ENCODE results near the gene DTL. TPM values are rescaled to one million over a fixed set of nuclear protein-coding genes. Genes with fewer than 3 reads are reported as not detected.
"Not testable (repeated sequence)": the region's sequence is repeated elsewhere in the genome, so short reads cannot be mapped to it uniquely, and the experiment has no call there.

Gene DTL
- total RNA-seq (10 to 100 TPM in 1 of 2 donors, 1 to 10 TPM in 1; 9.2 to 12.1 TPM), polyA plus RNA-seq (ENCODE audit: insufficient read length in 2 of 2) (1 to 10 TPM; 8.0 to 9.2 TPM)
- long read RNA-seq, donor 1, full-length matches to known transcripts: 1 of 1,468 reads
- long read RNA-seq, donor 1, partial matches to known transcripts: 1,467 of 1,468 reads
- long read RNA-seq, donor 1, other reads (novel, unspliced or antisense): 0 of 1,468 reads
- long read RNA-seq, donor 2: 0 reads
- long read RNA-seq, donor 3, full-length matches to known transcripts: 3 of 3 reads
- long read RNA-seq, donor 3, partial matches to known transcripts: 0 of 3 reads
- long read RNA-seq, donor 3, other reads (novel, unspliced or antisense): 0 of 3 reads
- long read RNA-seq, donor 4, partial matches to known transcripts: 12 of 12 reads
- long read RNA-seq, donor 4, other reads (novel, unspliced or antisense): 0 of 12 reads

- Histone ChIP-seq H3K36me3 (ENCODE audit: control insufficient read depth, insufficient read depth, low read length) (no peaks in the 10 kb centered on the region), H3K9me3 (ENCODE audit: control insufficient read depth, insufficient read depth, low read length) (no peaks in the 10 kb centered on the region), H3K27ac (ENCODE audit: low read depth, low read length) (peak within 1 kb of the TSS; percentile 99), H3K4me1 (ENCODE audit: control insufficient read depth, insufficient read depth, low read length) (peaks cover 8% of the 10 kb centered on the region), H3K4me3 (ENCODE audit: low read depth, low read length) (peak within 1 kb of the TSS; percentile 81), H3K27me3 (ENCODE audit: control insufficient read depth, insufficient read depth, low read length) (no peaks in the 10 kb centered on the region)
- peak; percentile 99 to 100 (median 100) for DNase-seq (ENCODE audit: low read depth in 4 of 6, low spot score in 6 of 6)
- WGBS (ENCODE audit: insufficient coverage): under 1% methylated on average over 53 of the region's 53 CpGs
Observed at GRCh38 chr1:212035123-212035834, at the start of gene DTL, which contains the start of gene INTS7. Gene DTL (plus strand): TSS chr1:212035748. CDS start chr1:212035891, 143 bp downstream. Gene INTS7 (minus strand): TSS chr1:212035557. CDS start chr1:212035437, 120 bp downstream.

- H3K4me1 ChIP-seq (ENCODE audit: control insufficient read depth, insufficient read depth, low read length): no peaks in the 10 kb centered on the region
- peaks cover 6% of the 10 kb centered on the region for H3K36me3 ChIP-seq (ENCODE audit: control insufficient read depth, insufficient read depth, low read length)
- H3K4me3 ChIP-seq (ENCODE audit: low read depth, low read length): no peak overlapping the region
- no peak overlapping the region for H3K27ac ChIP-seq (ENCODE audit: low read depth, low read length)
- no peaks in the 10 kb centered on the region for H3K9me3 ChIP-seq (ENCODE audit: control insufficient read depth, insufficient read depth, low read length)
- DNase-seq (ENCODE audit: low read depth in 4 of 6, low spot score in 6 of 6): no peak
- WGBS (ENCODE audit: insufficient coverage): 93% methylated on average over 2 of the region's 7 CpGs
- H3K27me3 ChIP-seq (ENCODE audit: control insufficient read depth, insufficient read depth, low read length): no peaks in the 10 kb centered on the region
Observed at GRCh38 chr1:211986628-211987254, 48.8 kb upstream of the DTL start.

- Histone ChIP-seq H3K36me3 (ENCODE audit: control insufficient read depth, insufficient read depth, low read length) (peaks cover 5% of the 10 kb centered on the region), H3K4me1 (ENCODE audit: control insufficient read depth, insufficient read depth, low read length) (no peaks in the 10 kb centered on the region), H3K27me3 (ENCODE audit: control insufficient read depth, insufficient read depth, low read length) (no peaks in the 10 kb centered on the region), H3K9me3 (ENCODE audit: control insufficient read depth, insufficient read depth, low read length) (no peaks in the 10 kb centered on the region), H3K27ac (ENCODE audit: low read depth, low read length) (no peak overlapping the region), H3K4me3 (ENCODE audit: low read depth, low read length) (no peak overlapping the region)
- no peak for DNase-seq (ENCODE audit: low read depth in 4 of 6, low spot score in 6 of 6)
Observed at GRCh38 chr1:211991695-211992094, 43.9 kb upstream of the DTL start.

GRCh38 chr1:211997426-211997825 lies 38.1 kb upstream of the DTL start:
- not testable (repeated sequence) for H3K36me3 ChIP-seq (ENCODE audit: control insufficient read depth, insufficient read depth, low read length); DNase-seq (ENCODE audit: low read depth in 4 of 6, low spot score in 6 of 6); H3K4me1 ChIP-seq (ENCODE audit: control insufficient read depth, insufficient read depth, low read length); H3K4me3 ChIP-seq (ENCODE audit: low read depth, low read length); H3K9me3 ChIP-seq (ENCODE audit: control insufficient read depth, insufficient read depth, low read length); H3K27me3 ChIP-seq (ENCODE audit: control insufficient read depth, insufficient read depth, low read length); H3K27ac ChIP-seq (ENCODE audit: low read depth, low read length)
- WGBS (ENCODE audit: insufficient coverage): no CpG with 5 or more reads among the region's 4 CpGs

GRCh38 chr1:212002536-212002935 lies 33.0 kb upstream of the DTL start:
- Histone ChIP-seq H3K27ac (ENCODE audit: low read depth, low read length) (no peak overlapping the region), H3K9me3 (ENCODE audit: control insufficient read depth, insufficient read depth, low read length) (no peaks in the 10 kb centered on the region), H3K36me3 (ENCODE audit: control insufficient read depth, insufficient read depth, low read length) (no peaks in the 10 kb centered on the region), H3K27me3 (ENCODE audit: control insufficient read depth, insufficient read depth, low read length) (no peaks in the 10 kb centered on the region), H3K4me3 (ENCODE audit: low read depth, low read length) (no peak overlapping the region), H3K4me1 (ENCODE audit: control insufficient read depth, insufficient read depth, low read length) (no peaks in the 10 kb centered on the region)
- 100% methylated on average over 1 of the region's 3 CpGs for WGBS (ENCODE audit: insufficient coverage)
- no peak for DNase-seq (ENCODE audit: low read depth in 4 of 6, low spot score in 6 of 6)

- DNase-seq (ENCODE audit: low read depth in 4 of 6, low spot score in 6 of 6): no peak
- Histone ChIP-seq H3K36me3 (ENCODE audit: control insufficient read depth, insufficient read depth, low read length) (no peaks in the 10 kb centered on the region), H3K9me3 (ENCODE audit: control insufficient read depth, insufficient read depth, low read length) (no peaks in the 10 kb centered on the region), H3K4me1 (ENCODE audit: control insufficient read depth, insufficient read depth, low read length) (no peaks in the 10 kb centered on the region), H3K4me3 (ENCODE audit: low read depth, low read length) (no peak overlapping the region), H3K27ac (ENCODE audit: low read depth, low read length) (no peak overlapping the region), H3K27me3 (ENCODE audit: control insufficient read depth, insufficient read depth, low read length) (no peaks in the 10 kb centered on the region)
- 100% methylated on average over 1 of the region's 7 CpGs for WGBS (ENCODE audit: insufficient coverage)
Observed at GRCh38 chr1:212004895-212005608, 30.5 kb upstream of the DTL start.

GRCh38 chr1:212007178-212007577 lies 28.4 kb upstream of the DTL start:
- WGBS (ENCODE audit: insufficient coverage): 89% methylated on average over 3 of the region's 4 CpGs
- Histone ChIP-seq H3K9me3 (ENCODE audit: control insufficient read depth, insufficient read depth, low read length) (no peaks in the 10 kb centered on the region), H3K36me3 (ENCODE audit: control insufficient read depth, insufficient read depth, low read length) (no peaks in the 10 kb centered on the region), H3K27ac (ENCODE audit: low read depth, low read length) (no peak overlapping the region), H3K4me3 (ENCODE audit: low read depth, low read length) (no peak overlapping the region), H3K4me1 (ENCODE audit: control insufficient read depth, insufficient read depth, low read length) (no peaks in the 10 kb centered on the region), H3K27me3 (ENCODE audit: control insufficient read depth, insufficient read depth, low read length) (no peaks in the 10 kb centered on the region)
- no peak for DNase-seq (ENCODE audit: low read depth in 4 of 6, low spot score in 6 of 6)

- no CpG with 5 or more reads among the region's 9 CpGs for WGBS (ENCODE audit: insufficient coverage)
- Histone ChIP-seq H3K9me3 (ENCODE audit: control insufficient read depth, insufficient read depth, low read length) (no peaks in the 10 kb centered on the region), H3K27me3 (ENCODE audit: control insufficient read depth, insufficient read depth, low read length) (no peaks in the 10 kb centered on the region), H3K27ac (ENCODE audit: low read depth, low read length) (no peak overlapping the region), H3K4me3 (ENCODE audit: low read depth, low read length) (no peak overlapping the region), H3K4me1 (ENCODE audit: control insufficient read depth, insufficient read depth, low read length) (no peaks in the 10 kb centered on the region), H3K36me3 (ENCODE audit: control insufficient read depth, insufficient read depth, low read length) (no peaks in the 10 kb centered on the region)
- no peak for DNase-seq (ENCODE audit: low read depth in 4 of 6, low spot score in 6 of 6)
Observed at GRCh38 chr1:212007886-212008285, 27.7 kb upstream of the DTL start.

- Histone ChIP-seq H3K9me3 (ENCODE audit: control insufficient read depth, insufficient read depth, low read length) (no peaks in the 10 kb centered on the region), H3K4me3 (ENCODE audit: low read depth, low read length) (no peak overlapping the region), H3K27ac (ENCODE audit: low read depth, low read length) (no peak overlapping the region), H3K4me1 (ENCODE audit: control insufficient read depth, insufficient read depth, low read length) (no peaks in the 10 kb centered on the region), H3K36me3 (ENCODE audit: control insufficient read depth, insufficient read depth, low read length) (peaks cover under 1% of the 10 kb centered on the region), H3K27me3 (ENCODE audit: control insufficient read depth, insufficient read depth, low read length) (no peaks in the 10 kb centered on the region)
- no CpG with 5 or more reads among the region's 1 CpG for WGBS (ENCODE audit: insufficient coverage)
- no peak for DNase-seq (ENCODE audit: low read depth in 4 of 6, low spot score in 6 of 6)
Observed at GRCh38 chr1:212009561-212009960, 26.0 kb upstream of the DTL start.
